Natural killer cell (primary cell): Measurements from ENCODE around the gene FBXO34. TPM values are rescaled to one million over a fixed set of nuclear protein-coding genes. Genes with fewer than 3 reads are reported as not detected.
A peak's percentile ranks its signal among the peaks of the same experiment; 100 is the strongest.

ENCODE experiments used
- ATAC-seq, 3 donors: fragments of 150-1000 bp in 2 of 3; fragments of 200-7000 bp in 1 of 3; cut with Tn5 transposase; 1 replicate in 1 of 3; 2 replicates in 2 of 3; pipeline ENCODE4 v1.10.0; 2021; ENCODE audit warnings: mild to moderate bottlenecking in 2 of 3, moderate library complexity in 2 of 3
- DNase-seq, 2 donors: peaks; one replicate each; pipeline versions ENCODE4 v3.0.0 to v3.0.0-alpha.2; 2013 to 2021; ENCODE audit warnings: mixed read lengths in 1 of 2
- H3K27ac ChIP-seq: one replicate; pipeline ENCODE4 v1.5.1; 2013; ENCODE audit warnings: mild to moderate bottlenecking, low read length
- H3K27me3 ChIP-seq: one replicate; pipeline ENCODE4 v1.6.1; 2013; ENCODE audit warnings: low read length; ENCODE audit not compliant: control insufficient read depth, insufficient read depth
- H3K36me3 ChIP-seq: one replicate; pipeline ENCODE4 v1.6.1; 2013; ENCODE audit warnings: low read length; ENCODE audit not compliant: control insufficient read depth, insufficient read depth
- H3K4me1 ChIP-seq: one replicate; pipeline ENCODE4 v1.6.1; 2013; ENCODE audit warnings: low read length; ENCODE audit not compliant: control insufficient read depth, insufficient read depth
- H3K4me3 ChIP-seq: one replicate; pipeline ENCODE4 v1.5.1; 2013; ENCODE audit warnings: low read length
- H3K9me3 ChIP-seq: one replicate; pipeline ENCODE4 v1.6.1; 2013; ENCODE audit warnings: low read length; ENCODE audit not compliant: control insufficient read depth, insufficient read depth
- H3K27ac Mint-ChIP-seq, 2 donors: one replicate each; pipeline ENCODE4 v1.8.0; 2022; ENCODE audit warnings: mild to moderate bottlenecking in 2 of 2, mixed read lengths in 2 of 2, moderate library complexity in 1 of 2
- H3K27me3 Mint-ChIP-seq, 2 donors: one replicate each; pipeline ENCODE4 v1.8.0; 2022; ENCODE audit warnings: low read depth in 2 of 2, mixed read lengths in 2 of 2
- H3K36me3 Mint-ChIP-seq: one replicate; pipeline ENCODE4 v1.8.0; 2022; ENCODE audit warnings: mixed read lengths
- H3K4me1 Mint-ChIP-seq, 2 donors: one replicate each; pipeline ENCODE4 v1.8.0; 2022; ENCODE audit warnings: mixed read lengths in 2 of 2
- H3K4me3 Mint-ChIP-seq: one replicate; pipeline ENCODE4 v1.8.0; 2022; ENCODE audit warnings: mild to moderate bottlenecking, moderate library complexity, mixed read lengths
- H3K9me3 Mint-ChIP-seq, 2 donors: one replicate each; pipeline ENCODE4 v1.8.0; 2022; ENCODE audit warnings: mixed read lengths in 2 of 2
- WGBS: methylation state at CpG from one replicate; pipeline ENCODE4 v1.1.7; 2013; ENCODE audit warnings: missing lambda C conversion rate; ENCODE audit not compliant: insufficient coverage; 5-methylcytosine and 5-hydroxymethylcytosine counted together
- intact Hi-C: fragments of 100-400 bp; cut with micrococcal nuclease; formaldehyde crosslinking; loops from one replicate; pipeline ENCODE4 v1.14.2; 2022
- total RNA-seq, 4 donors: library from RNA; stranded (reverse); fragments of 120-200 nt in 1 of 4; gene quantifications; one replicate each; pipeline versions ENCODE4 v1.2.3 to v1.2.4, GENCODE V29; 2013 to 2022
- TF ChIP-seq, protein P1 (sequence below): fragments of 200-600 bp; IDR thresholded peaks from one replicate; pipeline ENCODE4 v1.8.0; 2022; ENCODE audit warnings: antibody characterized with exemption

FBXO34 gene
- total RNA-seq, 3 donors from 2014 or later (not counting 1 experiment from before 2014, with no cell fraction given): 34.7 to 39.3 (median 36.6) TPM

GRCh38 chr14:55348766-55349453, 77.7 kb downstream of the FBXO34 start:
- Mint-ChIP-seq H3K27me3 (no peaks in the 10 kb centered on the region), H3K9me3 (no peaks in the 10 kb centered on the region), H3K4me3 (no peak overlapping the region), H3K36me3 (peaks cover 6% of the 10 kb centered on the region), H3K4me1 (peaks cover 53 to 62% of the 10 kb centered on the region in 2 donors), H3K27ac (no peak overlapping the region)
- ATAC-seq: no peak
- intact Hi-C loops: no loop called here
- WGBS: 69% methylated on average over 3 of the region's 4 CpGs
- TF ChIP-seq, protein P1, sequence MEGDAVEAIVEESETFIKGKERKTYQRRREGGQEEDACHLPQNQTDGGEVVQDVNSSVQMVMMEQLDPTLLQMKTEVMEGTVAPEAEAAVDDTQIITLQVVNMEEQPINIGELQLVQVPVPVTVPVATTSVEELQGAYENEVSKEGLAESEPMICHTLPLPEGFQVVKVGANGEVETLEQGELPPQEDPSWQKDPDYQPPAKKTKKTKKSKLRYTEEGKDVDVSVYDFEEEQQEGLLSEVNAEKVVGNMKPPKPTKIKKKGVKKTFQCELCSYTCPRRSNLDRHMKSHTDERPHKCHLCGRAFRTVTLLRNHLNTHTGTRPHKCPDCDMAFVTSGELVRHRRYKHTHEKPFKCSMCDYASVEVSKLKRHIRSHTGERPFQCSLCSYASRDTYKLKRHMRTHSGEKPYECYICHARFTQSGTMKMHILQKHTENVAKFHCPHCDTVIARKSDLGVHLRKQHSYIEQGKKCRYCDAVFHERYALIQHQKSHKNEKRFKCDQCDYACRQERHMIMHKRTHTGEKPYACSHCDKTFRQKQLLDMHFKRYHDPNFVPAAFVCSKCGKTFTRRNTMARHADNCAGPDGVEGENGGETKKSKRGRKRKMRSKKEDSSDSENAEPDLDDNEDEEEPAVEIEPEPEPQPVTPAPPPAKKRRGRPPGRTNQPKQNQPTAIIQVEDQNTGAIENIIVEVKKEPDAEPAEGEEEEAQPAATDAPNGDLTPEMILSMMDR: no peak
- Histone ChIP-seq H3K27me3 (no peaks in the 10 kb centered on the region), H3K9me3 (no peaks in the 10 kb centered on the region), H3K4me1 (peaks cover 6% of the 10 kb centered on the region), H3K4me3 (no peak overlapping the region), H3K36me3 (peaks cover 26% of the 10 kb centered on the region), H3K27ac (no peak overlapping the region)
- peak in 1 of 2 donors; percentile 15 for DNase-seq

GRCh38 chr14:55349565-55349964, 78.3 kb downstream of the FBXO34 start:
- Mint-ChIP-seq H3K9me3 (no peaks in the 10 kb centered on the region), H3K27ac (no peak overlapping the region), H3K27me3 (no peaks in the 10 kb centered on the region), H3K36me3 (peaks cover 6% of the 10 kb centered on the region), H3K4me1 (peaks cover 53 to 62% of the 10 kb centered on the region in 2 donors), H3K4me3 (no peak overlapping the region)
- no peak for DNase-seq
- H3K4me3 ChIP-seq: no peak overlapping the region
- peaks cover 26% of the 10 kb centered on the region for H3K36me3 ChIP-seq
- H3K27ac ChIP-seq: no peak overlapping the region
- intact Hi-C loops: no loop called here
- peaks cover 13% of the 10 kb centered on the region for H3K4me1 ChIP-seq
- WGBS: 88% methylated on average over 12 of the region's 12 CpGs
- H3K27me3 ChIP-seq: no peaks in the 10 kb centered on the region
- no peak for ATAC-seq
- TF ChIP-seq, protein P1: no peak
- no peaks in the 10 kb centered on the region for H3K9me3 ChIP-seq

DNA sequence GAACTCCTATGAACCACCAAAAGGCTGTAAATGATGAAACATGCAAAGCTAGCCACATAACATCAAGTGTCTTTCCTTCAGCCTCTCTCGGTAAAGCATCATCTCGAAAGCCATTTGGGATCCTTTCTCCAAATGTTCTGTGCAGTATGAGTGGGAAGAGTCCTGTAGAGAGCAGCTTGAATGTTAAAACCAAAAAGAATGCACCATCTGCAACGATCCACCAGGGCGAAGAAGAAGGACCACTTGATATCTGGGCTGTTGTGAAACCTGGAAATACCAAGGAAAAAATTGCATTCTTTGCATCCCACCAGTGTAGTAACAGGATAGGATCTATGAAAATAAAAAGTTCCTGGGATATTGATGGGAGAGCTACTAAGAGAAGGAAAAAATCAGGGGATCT, 79.2 kb downstream of the FBXO34 start:
- H3K27me3 Mint-ChIP-seq: no peaks in the 10 kb centered on the region
- intact Hi-C loops: no loop called here
- no peak overlapping the region for H3K4me3 ChIP-seq
- H3K27ac ChIP-seq: no peak overlapping the region
- DNase-seq (no peak), ATAC-seq (no peak)
- H3K9me3 Mint-ChIP-seq: no peaks in the 10 kb centered on the region
- peaks cover 26% of the 10 kb centered on the region for H3K36me3 ChIP-seq
- H3K4me3 Mint-ChIP-seq: no peak overlapping the region
- peak overlapping the region in 1 of 2 donors; percentile 49 for H3K27ac Mint-ChIP-seq
- WGBS: 97% methylated on average over 4 of the region's 4 CpGs
- H3K4me1 Mint-ChIP-seq: peaks cover 47 to 57% of the 10 kb centered on the region in 2 donors
- no peaks in the 10 kb centered on the region for H3K27me3 ChIP-seq
- TF ChIP-seq, protein P1: no peak
- H3K36me3 Mint-ChIP-seq: peaks cover 6% of the 10 kb centered on the region
- no peaks in the 10 kb centered on the region for H3K9me3 ChIP-seq
- H3K4me1 ChIP-seq: peaks cover 17% of the 10 kb centered on the region

DNA sequence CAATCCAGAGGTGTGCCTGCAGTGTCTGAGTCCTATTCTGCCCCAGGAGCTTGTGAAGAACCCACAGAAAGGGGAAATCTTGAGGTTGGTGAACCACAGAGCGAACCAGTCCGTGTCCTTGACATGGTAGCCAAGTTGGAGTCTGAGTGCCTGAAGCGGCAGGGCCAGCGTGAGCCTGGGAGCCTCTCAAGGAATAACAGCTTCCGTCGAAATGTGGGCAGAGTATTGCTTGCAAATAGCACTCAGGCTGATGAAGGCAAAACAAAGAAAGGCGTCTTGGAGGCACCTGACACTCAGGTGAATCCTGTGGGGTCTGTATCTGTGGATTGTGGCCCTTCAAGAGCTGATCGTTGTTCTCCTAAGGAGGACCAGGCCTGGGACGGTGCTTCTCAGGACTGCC, 79.9 kb downstream of the FBXO34 start:
- H3K36me3 Mint-ChIP-seq: peaks cover 6% of the 10 kb centered on the region
- H3K27ac Mint-ChIP-seq: peak overlapping the region; percentile 49 to 90
- TF ChIP-seq, protein P1: no peak
- Histone ChIP-seq H3K4me1 (peaks cover 17% of the 10 kb centered on the region), H3K27me3 (no peaks in the 10 kb centered on the region), H3K9me3 (no peaks in the 10 kb centered on the region), H3K4me3 (no peak overlapping the region), H3K36me3 (peaks cover 30% of the 10 kb centered on the region), H3K27ac (no peak overlapping the region)
- DNase-seq (no peak), ATAC-seq (no peak)
- intact Hi-C loops: no loop called here
- H3K4me3 Mint-ChIP-seq: no peak overlapping the region
- H3K9me3 Mint-ChIP-seq: no peaks in the 10 kb centered on the region
- peaks cover 42 to 50% of the 10 kb centered on the region in 2 donors for H3K4me1 Mint-ChIP-seq
- 89% methylated on average over 9 of the region's 9 CpGs for WGBS
- H3K27me3 Mint-ChIP-seq: no peaks in the 10 kb centered on the region
